Activated B cell treated with CpG ODN at 0.5 μM for 24 hours (primary cell): ENCODE results near the gene CMTR1. TPM values are rescaled to one million over a fixed set of nuclear protein-coding genes. Genes with fewer than 3 reads are reported as not detected.
"Not testable (repeated sequence)": the region's sequence is repeated elsewhere in the genome, so short reads cannot be mapped to it uniquely, and the experiment has no call there.

Source experiments
- ATAC-seq: fragments of 200-7000 bp; cut with Tn5 transposase; one replicate; pipeline ENCODE4 v1.10.0; 2021; ENCODE audit warnings: low read depth, mild to moderate bottlenecking, moderate library complexity
- CTCF ChIA-PET: fragments of 350-600 bp; sonication (Branson Sonifier 250); formaldehyde crosslinking; loops from one replicate; lab custom pipeline; 2021; ENCODE audit warnings: antibody characterized with exemption; lab: Charles Lee
- POLR2A ChIA-PET: fragments of 350-600 bp; sonication (Branson Sonifier 250); formaldehyde crosslinking; loops from one replicate; lab custom pipeline; 2021; ENCODE audit warnings: antibody characterized with exemption; lab: Charles Lee
- DNase-seq: peaks from one replicate; pipeline ENCODE4 v3.0.0; 2022
- H3K27ac Mint-ChIP-seq: one replicate; pipeline ENCODE4 v1.8.0; 2020; ENCODE audit warnings: mixed read lengths
- H3K27me3 Mint-ChIP-seq: one replicate; pipeline ENCODE4 v1.8.0; 2021; ENCODE audit warnings: mixed read lengths
- H3K36me3 Mint-ChIP-seq: one replicate; pipeline ENCODE4 v1.8.0; 2021; ENCODE audit warnings: low read depth, mixed read lengths
- H3K4me1 Mint-ChIP-seq: one replicate; pipeline ENCODE4 v1.8.0; 2021; ENCODE audit warnings: mixed read lengths
- H3K4me3 Mint-ChIP-seq: one replicate; pipeline ENCODE4 v1.8.0; 2020; ENCODE audit warnings: mild to moderate bottlenecking, mixed read lengths
- H3K9me3 Mint-ChIP-seq: one replicate; pipeline ENCODE4 v1.8.0; 2020; ENCODE audit warnings: mixed read lengths
- CTCF ChIP-seq: fragments of 200-600 bp; IDR thresholded peaks from one replicate; pipeline ENCODE4 v1.8.0; 2022; ENCODE audit warnings: antibody characterized with exemption, mild to moderate bottlenecking
- intact Hi-C: fragments of 100-400 bp; cut with micrococcal nuclease; formaldehyde crosslinking; loops from one replicate; pipeline ENCODE4 v1.15.1; 2024
- total RNA-seq: library from RNA; stranded (reverse); gene quantifications from 2 replicates; pipeline ENCODE4 v1.2.3, GENCODE V29; 2022

Gene CMTR1
- total RNA-seq, 1 donor from 2014 or later: 65.7 TPM

GRCh38 chr6:37496951-37497885 lies 64.2 kb downstream of the CMTR1 start:
- DNase-seq: no peak
- intact Hi-C loops: loop anchor here (5.0 kb wide), 1 partner anchor 200 kb away; the partner anchor contains the start of gene MDGA1
- peaks cover 41% of the 10 kb centered on the region for H3K4me1 Mint-ChIP-seq
- H3K27me3 Mint-ChIP-seq: no peaks in the 10 kb centered on the region
- H3K27ac Mint-ChIP-seq: no peak overlapping the region
- ChIA-PET POLR2A (no interaction called here), CTCF (no interaction called here)
- no peaks in the 10 kb centered on the region for H3K9me3 Mint-ChIP-seq
- H3K4me3 Mint-ChIP-seq: peak overlapping the region; percentile 28
- ATAC-seq: no peak
- peaks cover 5% of the 10 kb centered on the region for H3K36me3 Mint-ChIP-seq
- TF ChIP-seq CTCF: no peak

DNA sequence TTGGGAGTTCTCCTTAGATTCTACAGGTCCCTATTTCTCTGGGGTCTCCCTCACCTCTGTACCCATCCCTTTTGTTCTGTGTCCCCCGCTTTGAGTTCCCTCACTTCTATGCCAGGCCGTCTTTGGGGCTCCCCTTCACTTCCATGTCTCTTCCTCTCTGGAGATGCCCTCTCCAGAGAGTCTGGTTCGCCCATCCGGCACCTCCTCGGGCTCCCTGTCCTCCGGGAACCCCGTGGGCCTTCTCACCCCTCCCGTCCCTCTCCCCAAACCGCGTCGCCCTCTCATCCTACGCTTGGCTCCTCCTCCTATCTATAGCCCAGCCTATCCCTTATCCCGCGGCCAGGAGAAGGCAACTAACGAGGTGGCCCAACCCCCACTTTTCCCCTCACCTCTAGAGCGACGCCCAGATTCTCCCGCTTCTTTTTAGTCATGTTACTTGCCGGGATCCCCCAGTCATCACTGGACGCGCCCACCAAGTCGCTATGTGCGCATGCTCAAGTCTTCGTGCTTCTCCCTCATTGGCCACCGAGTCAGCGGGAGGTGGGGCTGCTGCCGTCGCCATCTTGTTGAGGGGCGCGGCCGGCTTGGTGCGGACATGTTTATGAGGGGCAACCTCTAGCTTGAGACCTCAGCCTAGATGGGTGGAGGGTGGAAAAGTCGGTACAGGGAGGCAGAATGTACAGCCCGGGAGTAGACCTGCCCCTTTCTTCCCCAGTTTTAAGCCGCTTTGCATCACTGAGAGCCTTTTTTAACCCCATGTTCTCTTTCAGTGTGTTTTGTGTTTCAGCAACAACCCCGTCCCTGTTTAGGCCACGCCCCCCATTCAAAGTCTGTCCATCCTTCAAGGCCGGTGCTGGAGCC lies 66.6 kb downstream of the CMTR1 start, which contains the start of gene CCDC167:
TSS of gene CCDC167 (minus strand) at position 461 of the 861 bp plus-strand sequence. CDS start at position 431, 30 bp downstream.
- Mint-ChIP-seq H3K4me1 (peaks cover 65% of the 10 kb centered on the region), H3K9me3 (no peaks in the 10 kb centered on the region), H3K27ac (peak within 1 kb of the TSS; percentile 82), H3K4me3 (peak within 1 kb of the TSS; percentile 96), H3K36me3 (peaks cover 2% of the 10 kb centered on the region), H3K27me3 (no peaks in the 10 kb centered on the region)
- ChIA-PET POLR2A (interaction anchor here (0.6 to 1.5 kb wide), 3 partner anchors 63 to 357 kb away, joined by 3 to 8 read pairs (median 3); partner anchors contain the start of gene CMTR1), CTCF (interaction anchor here (1.2 kb wide), 1 partner anchor 15 kb away, joined by 3 read pairs; no protein-coding TSS in a partner anchor)
- no peak for TF ChIP-seq CTCF
- DNase-seq (peak; percentile 86), ATAC-seq (peak; percentile 96)
- intact Hi-C loops: loop anchor here (1.0 to 5.0 kb wide), 5 partner anchors 56 to 320 kb away; partner anchors contain the start of genes CMTR1, MDGA1 and ZFAND3

DNA sequence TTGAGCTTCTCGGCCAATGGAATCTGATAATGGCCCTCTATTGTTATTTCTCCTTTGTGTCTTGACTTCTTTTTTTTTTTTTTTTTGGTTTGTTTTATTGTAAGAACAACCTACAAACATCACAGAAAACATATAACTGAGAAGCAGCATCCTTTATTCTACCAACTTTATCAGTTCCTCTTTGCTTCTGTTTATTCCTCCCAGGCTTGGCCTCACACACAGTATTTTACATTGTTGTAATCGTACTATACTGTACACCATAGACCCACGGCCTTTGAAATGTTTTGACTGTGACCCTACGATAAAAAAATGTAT lies 67.2 kb downstream of the CMTR1 start:
- H3K27ac Mint-ChIP-seq: peak overlapping the region; percentile 82
- peak overlapping the region; percentile 96 for H3K4me3 Mint-ChIP-seq
- TF ChIP-seq CTCF: no peak
- intact Hi-C loops: loop anchor here (1.0 kb wide), 3 partner anchors 55 to 67 kb away; partner anchors contain the start of gene CMTR1
- ChIA-PET POLR2A (interaction anchor here (0.6 to 1.5 kb wide), 3 partner anchors 63 to 356 kb away, joined by 3 to 8 read pairs (median 3); partner anchors contain the start of gene CMTR1), CTCF (interaction anchor here (1.2 kb wide), 2 partner anchors 15 to 65 kb away, joined by 3 read pairs; no protein-coding TSS in a partner anchor)
- ATAC-seq: no peak
- H3K36me3 Mint-ChIP-seq: peaks cover 2% of the 10 kb centered on the region
- H3K9me3 Mint-ChIP-seq: no peaks in the 10 kb centered on the region
- no peaks in the 10 kb centered on the region for H3K27me3 Mint-ChIP-seq
- no peak for DNase-seq
- peaks cover 71% of the 10 kb centered on the region for H3K4me1 Mint-ChIP-seq

GRCh38 chr6:37500904-37501303 lies 67.9 kb downstream of the CMTR1 start:
- not testable (repeated sequence) for H3K36me3 Mint-ChIP-seq, H3K27ac Mint-ChIP-seq, DNase-seq, H3K9me3 Mint-ChIP-seq, H3K4me3 Mint-ChIP-seq, ATAC-seq, H3K27me3 Mint-ChIP-seq
- peaks cover 75% of the 10 kb centered on the region for H3K4me1 Mint-ChIP-seq
- CTCF ChIA-PET: interaction anchor here (1.2 kb wide), 1 partner anchor 65 kb away, joined by 3 read pairs; no protein-coding TSS in a partner anchor
- POLR2A ChIA-PET: interaction anchor here (1.0 to 1.5 kb wide), 3 partner anchors 9 to 68 kb away, joined by 3 to 9 read pairs (median 8); partner anchors contain the start of gene CMTR1
- intact Hi-C loops: loop anchor here (1.0 kb wide), 3 partner anchors 54 to 68 kb away; partner anchors contain the start of gene CMTR1
